Medulla oblongata (tissue), 1 donor: ENCODE measurements around the gene SEMA3E.
"Not testable (repeated sequence)": the region's sequence is repeated elsewhere in the genome, so short reads cannot be mapped to it uniquely, and the experiment has no call there.

ENCODE experiments used
- DNase-seq: peaks from one replicate; pipeline ENCODE4 v3.0.0-alpha.2; 2015; ENCODE audit errors: extremely low spot score

SEMA3E gene

DNA sequence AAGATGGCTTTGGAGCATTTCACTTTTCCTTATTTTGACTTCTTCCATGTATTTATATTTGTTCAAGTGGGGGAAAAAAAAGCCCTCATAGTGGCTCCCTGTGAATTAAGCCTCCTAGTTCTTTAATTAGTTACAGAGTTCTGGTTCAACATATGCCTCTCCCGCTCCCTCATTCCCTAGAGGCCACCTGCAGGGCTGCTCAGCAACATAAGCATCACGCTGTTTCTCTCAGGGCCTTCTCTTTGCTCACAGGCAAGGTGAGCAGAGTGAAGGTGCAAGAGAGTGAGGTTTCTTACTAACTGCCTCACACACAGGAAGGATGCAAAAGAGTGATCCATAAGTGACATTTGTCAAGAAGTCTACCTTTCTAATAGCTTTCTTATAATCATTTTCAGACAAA lies 196.7 kb downstream of the SEMA3E start:
- no peak for DNase-seq

GRCh38 chr7:83451501-83452045 lies 197.4 kb downstream of the SEMA3E start:
- peak; percentile 37 for DNase-seq

GRCh38 chr7:83449781-83450180 lies 199.2 kb downstream of the SEMA3E start:
- no peak for DNase-seq

- DNase-seq, result no peak
These were observed 201.3 kb downstream of the SEMA3E start for GRCh38 chr7:83447681-83448080.

- DNase-seq, result no peak
These were observed 202.8 kb downstream of the SEMA3E start for GRCh38 chr7:83446102-83446669.

DNA sequence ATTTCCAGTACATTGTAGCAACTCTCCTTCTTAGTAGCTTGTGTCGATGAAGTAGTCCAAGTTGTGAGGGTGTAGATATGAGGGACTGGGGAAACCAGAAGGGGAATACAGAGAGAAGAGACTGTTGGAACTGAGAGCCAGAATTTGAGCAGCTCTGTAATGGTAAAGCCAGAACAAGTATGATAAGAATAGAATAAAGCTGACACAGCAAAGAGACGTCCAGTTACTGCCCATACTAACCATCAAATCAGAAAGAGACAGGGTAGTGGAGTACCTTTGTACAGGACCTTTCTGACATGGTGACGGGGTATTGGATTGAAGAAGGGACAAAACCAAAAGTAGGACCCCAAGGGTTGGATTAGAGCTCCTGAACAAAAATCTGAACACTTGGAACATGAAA lies 206.0 kb downstream of the SEMA3E start:
- DNase-seq, result no peak

GRCh38 chr7:83439026-83439425 lies 209.9 kb downstream of the SEMA3E start:
- DNase-seq, result peak; percentile 30

DNA sequence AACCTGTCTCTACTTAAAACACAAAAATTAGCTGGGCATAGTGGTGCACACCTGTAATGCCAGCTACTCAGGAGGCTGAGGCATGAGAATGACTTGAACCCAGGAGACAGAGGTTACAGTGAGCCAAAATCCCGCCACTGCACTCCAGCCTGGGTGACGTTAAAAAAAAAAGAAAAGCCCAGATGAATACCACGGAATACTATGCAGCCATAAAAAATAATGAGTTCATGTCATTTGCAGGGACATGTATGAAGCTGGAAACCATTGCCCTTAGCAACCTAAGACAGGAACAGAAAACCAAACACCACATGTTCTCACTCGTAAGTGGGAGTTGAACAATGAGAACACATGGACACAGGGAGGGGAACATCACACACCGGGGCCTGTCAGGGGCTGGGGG lies 218.7 kb downstream of the SEMA3E start:
- DNase-seq, result not testable (repeated sequence)

DNA sequence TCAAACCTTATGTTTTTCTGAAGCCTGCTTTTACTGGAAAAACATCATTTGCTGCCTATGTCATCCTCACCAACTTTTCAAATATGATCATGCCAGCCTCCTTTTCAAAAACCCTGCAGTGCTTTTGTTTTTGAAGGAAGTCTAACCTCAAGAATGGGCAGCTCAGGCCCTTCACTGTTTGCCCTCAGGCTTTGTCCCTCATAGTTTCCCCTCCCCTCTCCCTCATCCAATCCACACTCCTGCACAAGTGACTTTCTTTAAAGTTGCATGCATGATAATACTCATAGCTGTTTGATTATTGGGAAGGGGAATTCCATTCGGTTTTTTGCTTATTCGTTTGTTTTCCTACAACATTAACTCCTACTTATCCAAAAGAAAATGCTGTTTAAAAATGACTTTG lies 219.4 kb downstream of the SEMA3E start:
- no peak for DNase-seq

DNA sequence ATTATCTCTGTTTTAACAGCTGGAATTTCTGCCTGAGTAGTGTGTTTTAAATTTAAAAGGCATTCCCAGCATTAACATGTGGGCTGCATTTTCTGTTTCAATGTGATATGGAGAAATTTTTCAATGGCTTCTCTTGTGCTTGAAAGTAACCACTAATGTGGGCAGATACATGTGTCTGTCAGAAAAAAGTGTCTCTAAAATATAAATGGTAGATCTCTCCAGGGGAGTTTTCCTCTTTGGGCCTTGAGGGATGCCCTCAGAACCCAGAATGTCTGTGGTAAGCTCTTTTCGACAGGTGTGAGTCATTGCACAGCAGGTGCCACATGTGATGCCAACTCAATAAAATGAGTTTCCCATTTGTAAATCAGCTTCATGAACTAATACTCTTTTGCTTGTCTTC lies 221.1 kb downstream of the SEMA3E start:
- DNase-seq, result no peak

GRCh38 chr7:83426325-83426724 lies 222.6 kb downstream of the SEMA3E start:
- DNase-seq, result no peak

DNA sequence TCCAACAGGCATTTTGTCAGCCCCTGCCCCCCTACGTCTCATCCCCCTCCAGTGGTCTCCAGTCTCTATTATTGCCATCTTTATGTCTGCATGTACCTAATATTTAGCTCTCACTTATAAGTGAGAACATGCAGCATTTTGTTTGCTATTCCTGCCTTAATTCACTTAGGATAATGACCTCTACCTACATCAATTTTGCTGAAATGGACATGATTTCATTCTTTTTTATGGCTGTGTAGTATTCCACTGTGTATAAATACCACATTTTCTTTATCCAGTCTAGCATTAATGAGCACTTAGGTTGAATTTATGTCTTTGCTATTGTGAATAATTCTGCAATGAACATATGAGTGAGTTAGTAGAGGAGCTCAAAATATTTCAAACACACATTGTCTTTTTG lies 229.9 kb downstream of the SEMA3E start:
- DNase-seq, result no peak

DNA sequence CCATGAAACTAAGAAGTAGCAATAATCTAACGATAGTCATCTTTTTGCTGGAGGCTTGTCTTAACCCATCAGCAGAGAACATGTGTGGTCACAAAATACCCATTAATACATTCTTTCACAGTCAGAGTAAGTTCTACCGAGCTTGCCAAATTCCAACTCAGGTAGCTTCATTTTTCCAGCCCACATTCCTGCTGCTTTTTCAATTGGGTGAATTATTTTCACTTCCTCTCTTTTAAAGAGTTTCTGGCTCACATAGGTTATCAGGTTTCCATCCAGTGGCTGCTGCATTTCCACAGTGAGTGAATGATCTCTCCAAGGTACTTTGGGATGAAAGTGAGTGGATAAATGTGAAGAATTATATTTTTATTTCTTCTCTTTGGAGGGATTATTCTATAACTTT lies 233.1 kb downstream of the SEMA3E start:
- DNase-seq, result no peak

DNA sequence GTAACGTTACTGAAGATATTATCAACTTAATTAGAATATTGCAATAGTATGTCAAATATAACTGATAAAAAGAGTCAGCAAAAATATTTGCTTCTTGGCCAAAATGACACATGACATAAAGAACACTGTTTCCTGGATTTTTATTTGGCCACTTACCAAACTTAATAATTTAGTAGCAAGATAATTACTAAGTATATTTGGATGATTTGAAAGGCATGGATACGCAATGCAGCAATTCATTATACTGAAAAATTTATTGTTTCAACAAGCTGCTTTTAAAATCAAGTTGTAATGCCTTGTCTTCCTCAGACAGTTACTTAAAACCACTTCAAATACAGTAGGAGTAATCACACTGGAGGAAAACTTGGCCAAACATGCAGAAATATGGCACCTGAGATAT lies 234.0 kb downstream of the SEMA3E start:
- no peak for DNase-seq

GRCh38 chr7:83413831-83414230 lies 235.1 kb downstream of the SEMA3E start:
- DNase-seq, result peak; percentile 30

DNA sequence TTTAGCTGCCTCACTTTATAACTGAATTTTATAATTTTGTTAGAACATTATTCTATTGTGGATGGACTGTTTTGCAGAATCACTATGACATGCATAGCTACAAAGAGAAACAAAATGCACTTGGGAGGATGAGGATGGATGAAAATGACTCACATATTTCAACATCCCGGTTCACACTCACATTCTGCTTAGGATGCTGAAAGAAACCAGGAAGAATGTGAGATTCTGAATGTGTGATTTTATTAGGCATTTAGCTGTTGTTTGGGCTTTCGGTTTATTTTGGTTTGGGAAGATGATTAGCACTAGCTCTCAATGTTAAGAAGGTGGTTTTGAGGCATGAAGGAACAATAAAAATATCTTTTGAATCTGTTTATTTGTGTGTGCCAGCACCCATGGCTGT lies 235.5 kb downstream of the SEMA3E start:
- no peak for DNase-seq

DNA sequence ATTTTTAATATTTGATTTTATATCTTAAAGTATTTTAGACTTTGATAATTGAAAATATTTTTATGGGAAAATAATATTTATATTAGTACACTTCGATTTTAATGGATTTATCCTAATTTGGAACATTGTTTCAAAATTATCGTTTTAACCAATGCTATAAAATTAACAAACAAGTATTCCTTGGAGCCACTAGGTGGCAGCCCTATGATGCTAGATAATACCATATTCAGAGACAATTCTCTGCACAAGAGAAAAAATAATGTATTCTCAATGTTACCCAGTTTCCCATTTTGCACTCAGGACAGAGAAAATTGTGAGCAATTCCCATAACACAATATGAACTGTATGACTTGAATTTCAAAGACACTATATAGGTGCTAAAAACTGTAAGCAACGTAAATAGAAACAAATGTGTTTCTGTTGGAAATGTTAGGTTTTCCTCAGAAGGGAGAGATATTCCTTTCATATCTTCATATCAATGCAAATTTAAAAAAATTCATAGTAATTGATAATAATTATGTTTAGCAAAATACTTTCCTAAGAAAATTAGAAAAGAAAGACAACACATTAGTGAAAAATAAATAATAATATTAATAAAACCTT lies 237.8 kb downstream of the SEMA3E start:
- DNase-seq, result peak; percentile 63

DNA sequence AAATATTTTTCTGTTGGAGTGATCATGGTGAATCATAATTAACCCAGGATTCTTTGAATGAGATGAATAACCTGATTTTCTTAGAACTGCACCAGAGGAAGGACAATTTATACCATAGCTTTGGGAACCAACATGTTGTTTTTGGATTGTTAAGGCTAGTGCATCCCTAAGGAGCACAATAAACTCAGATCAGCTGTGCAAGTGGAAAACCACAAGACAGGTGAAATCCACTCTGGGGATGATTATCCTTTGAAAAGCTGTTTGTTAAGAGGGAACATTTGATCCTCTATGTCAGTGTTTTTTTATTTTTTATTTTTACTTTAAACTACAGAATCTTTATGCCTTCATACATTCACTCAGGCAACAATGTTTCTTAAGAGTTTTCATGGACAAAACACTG lies 254.2 kb downstream of the SEMA3E start:
- DNase-seq, result no peak

DNA sequence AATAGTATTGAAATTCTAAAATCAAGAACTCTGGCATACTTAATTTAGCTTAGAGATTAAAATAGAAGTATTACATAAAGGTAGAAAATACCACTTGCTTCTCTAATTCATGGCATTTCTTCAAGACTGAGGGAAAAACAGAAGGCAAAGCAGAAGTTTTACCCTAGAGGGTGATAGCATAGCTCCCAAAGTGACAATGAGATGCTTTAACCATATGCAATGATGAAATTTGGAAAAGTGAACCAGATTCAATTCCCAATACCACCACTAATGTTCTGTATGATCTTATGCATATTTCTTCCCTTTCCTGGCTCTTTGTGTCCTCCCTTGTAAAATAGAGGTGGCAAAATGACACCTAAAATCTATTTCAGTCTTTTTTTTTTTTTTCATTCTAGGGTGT lies 260.5 kb downstream of the SEMA3E start:
- DNase-seq, result no peak

- no peak for DNase-seq
These were observed 282.3 kb downstream of the SEMA3E start for GRCh38 chr7:83366629-83367028.

DNA sequence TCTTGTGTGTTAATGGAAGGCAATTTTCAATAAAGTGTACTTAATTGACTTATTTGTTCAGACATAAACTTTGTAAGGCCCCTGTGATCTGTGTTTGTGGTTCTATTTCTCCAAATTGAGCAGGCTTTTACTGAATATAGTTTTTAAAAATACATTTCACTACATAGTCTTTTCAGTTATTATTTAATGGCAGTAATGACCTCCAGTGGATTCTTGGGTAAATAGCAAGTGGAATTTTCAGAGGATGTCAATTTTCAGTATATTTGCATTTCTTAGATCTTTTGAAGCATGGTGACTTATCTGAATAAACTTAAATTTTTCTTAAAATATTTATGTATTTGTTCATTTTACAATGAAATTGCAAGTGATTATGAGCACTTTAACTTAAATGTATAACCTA lies 283.2 kb downstream of the SEMA3E start:
- DNase-seq, result no peak

DNA sequence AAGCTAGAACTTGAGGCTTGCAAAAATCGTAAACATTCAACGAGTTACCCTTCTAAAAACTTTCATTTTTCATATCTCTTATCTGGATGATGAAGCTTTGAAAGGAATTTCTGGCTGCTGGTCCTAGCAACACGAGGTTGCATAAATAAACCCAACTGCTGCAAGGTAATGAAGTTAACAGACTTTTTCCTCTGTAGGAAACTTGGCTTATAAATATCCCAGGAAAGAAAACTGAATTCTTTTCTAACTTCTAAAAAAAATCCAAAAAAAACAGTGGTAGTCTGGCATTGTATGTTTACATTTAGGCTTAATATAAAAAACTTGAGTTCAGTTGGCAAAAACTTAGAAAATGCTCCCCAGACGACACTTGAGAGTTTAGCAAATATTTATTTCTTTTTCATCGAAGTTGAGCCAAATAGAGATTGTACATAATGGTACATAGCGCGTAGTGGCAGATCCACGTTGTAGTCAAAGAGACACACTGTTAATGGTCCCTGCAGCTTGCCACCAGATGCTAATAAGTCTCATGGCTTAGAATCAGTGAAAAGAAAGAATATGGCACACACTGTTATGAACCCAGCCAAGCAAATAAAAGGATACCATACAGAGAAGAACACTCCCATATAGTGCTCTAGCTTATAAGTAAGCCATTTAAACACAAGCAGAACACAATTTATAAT lies 285.9 kb downstream of the SEMA3E start:
- DNase-seq, result no peak

DNA sequence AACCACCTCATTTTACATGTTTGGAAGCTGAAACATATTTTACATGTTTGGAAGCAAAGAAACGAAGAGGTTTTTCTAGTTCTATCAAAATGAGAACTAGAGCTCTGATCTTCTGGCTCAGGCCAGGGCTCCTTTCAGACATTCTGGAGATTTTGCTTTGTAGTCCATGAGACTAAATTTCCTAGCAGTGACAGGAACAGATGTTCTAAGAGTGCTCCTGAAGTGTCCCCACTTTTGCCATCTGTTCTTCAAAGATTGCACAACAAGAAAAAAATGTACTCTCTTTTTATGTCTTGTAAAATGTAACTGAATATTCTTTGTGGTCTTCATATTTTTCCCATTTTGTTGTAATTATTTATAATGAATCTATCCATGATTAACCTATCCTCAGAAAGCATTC lies 289.8 kb downstream of the SEMA3E start:
- DNase-seq, result no peak
